Lung microvascular endothelial cell (primary cell): Measurements from ENCODE around the gene RALGAPB. TPM values are rescaled to one million over a fixed set of nuclear protein-coding genes. Genes with fewer than 3 reads are reported as not detected.
"Not testable (repeated sequence)": the region's sequence is repeated elsewhere in the genome, so short reads cannot be mapped to it uniquely, and the experiment has no call there.

Experiments
- DNase-seq, 2 donors: peaks; one replicate each; pipeline versions ENCODE4 v3.0.0 to v3.0.0-alpha.2; 2010; ENCODE audit warnings: low read depth in 2 of 2
- total RNA-seq: library from RNA; depleted of rRNA; stranded (reverse); fragments of >200 nt; gene quantifications from 2 replicates; pipeline ENCODE4 v1.2.1, GENCODE V29; 2014

The RALGAPB gene
- total RNA-seq, 1 donor from 2014 or later, result 13.9 TPM

GRCh38 chr20:38583306-38583705, 110.7 kb downstream of the RALGAPB start:
- no peak for DNase-seq

- DNase-seq, result no peak
Measured at GRCh38 chr20:38584099-38584763, 111.6 kb downstream of the RALGAPB start.

GRCh38 chr20:38585404-38586180, 112.9 kb downstream of the RALGAPB start:
- no peak for DNase-seq

GRCh38 chr20:38586181-38586525, 113.5 kb downstream of the RALGAPB start:
- no peak for DNase-seq

- no peak for DNase-seq
Measured at GRCh38 chr20:38588303-38588702, 115.7 kb downstream of the RALGAPB start.

GRCh38 chr20:38589351-38589750, 116.7 kb downstream of the RALGAPB start:
- no peak for DNase-seq

GRCh38 chr20:38589967-38590675, 117.5 kb downstream of the RALGAPB start:
- DNase-seq, result no peak

GRCh38 chr20:38590676-38591473, 118.2 kb downstream of the RALGAPB start:
- DNase-seq, result no peak

- no peak for DNase-seq
Measured at GRCh38 chr20:38591474-38592410, 119.1 kb downstream of the RALGAPB start.

- not testable (repeated sequence) for DNase-seq
Measured at GRCh38 chr20:38592411-38592790, 119.8 kb downstream of the RALGAPB start.

- not testable (repeated sequence) for DNase-seq
Measured at GRCh38 chr20:38594281-38594680, 121.6 kb downstream of the RALGAPB start.

GRCh38 chr20:38595886-38596285, 123.2 kb downstream of the RALGAPB start:
- DNase-seq, result not testable (repeated sequence)

- peak; percentile 17 to 48 for DNase-seq
Measured at GRCh38 chr20:38599410-38599882, 126.8 kb downstream of the RALGAPB start.

- no peak for DNase-seq
Measured at GRCh38 chr20:38600057-38600456, 127.4 kb downstream of the RALGAPB start.

- DNase-seq, result peak; percentile 30 to 32
Measured at GRCh38 chr20:38601216-38602184, 128.9 kb downstream of the RALGAPB start, which contains the start of gene ARHGAP40. ARHGAP40 (plus strand) TSS chr20:38601809.

- DNase-seq, result peak in 1 of 2 donors; percentile 22
Measured at GRCh38 chr20:38602185-38602581, 129.5 kb downstream of the RALGAPB start.

GRCh38 chr20:38603286-38603685, 130.6 kb downstream of the RALGAPB start:
- DNase-seq, result no peak

- peak; percentile 78 to 89 for DNase-seq
Measured at GRCh38 chr20:38604873-38605303, 132.2 kb downstream of the RALGAPB start.

- DNase-seq, result no peak
Measured at GRCh38 chr20:38607351-38607750, 134.7 kb downstream of the RALGAPB start.
